Thyroid gland (tissue), 4 donors: ENCODE measurements around the gene SRRT.

Experiments used
- CTCF ChIP-seq, 6 experiments: fragments of 200-600 bp in 3 of 6; fragments of 450-650 bp in 3 of 6; sonication (generic) in 3 of 6; IDR thresholded peaks; one replicate each; pipeline ENCODE4 v1.5.1; 2016 to 2019; ENCODE audit warnings: antibody characterized with exemption in 6 of 6, mild to moderate bottlenecking in 2 of 6, inconsistent platforms in 1 of 6, moderate library complexity in 1 of 6
- POLR2A ChIP-seq, 2 donors: fragments of 450-650 bp; IDR thresholded peaks; one replicate each; pipeline ENCODE4 v1.6.1; 2017; ENCODE audit warnings: antibody characterized with exemption in 2 of 2, mild to moderate bottlenecking in 2 of 2, moderate library complexity in 1 of 2

- TF ChIP-seq CTCF (IDR thresholded peaks at IDR 0.05) (no peak), POLR2A (IDR thresholded peaks at IDR 0.05) (no peak)
These were observed 54.9 kb downstream of the SRRT start for GRCh38 chr7:100929808-100930174.
